Stimulated activated CD4-positive, alpha-beta T cell treated with anti-CD3 and anti-CD28 coated beads, Interleukin-1b, Interleukin-23, amount 100 ng/mL, for 24 hours (primary cell): ENCODE data around the gene CAMTA1.

Experiments used
- DNase-seq, 4 experiments: peaks; one replicate each; pipeline ENCODE4 v3.0.0-alpha.2; 2020; ENCODE audit warnings: low read depth in 4 of 4, low spot score in 1 of 4

Gene CAMTA1

GRCh38 chr1:7555391-7556185 lies 770.3 kb downstream of the CAMTA1 start:
- no peak for DNase-seq

GRCh38 chr1:7557301-7557891 lies 772.1 kb downstream of the CAMTA1 start:
- DNase-seq = no peak

GRCh38 chr1:7558041-7558461 lies 772.8 kb downstream of the CAMTA1 start:
- no peak for DNase-seq

- no peak for DNase-seq
These were observed 773.2 kb downstream of the CAMTA1 start for GRCh38 chr1:7558481-7558880.

- no peak for DNase-seq
These were observed 773.9 kb downstream of the CAMTA1 start for GRCh38 chr1:7558921-7559869.

DNA sequence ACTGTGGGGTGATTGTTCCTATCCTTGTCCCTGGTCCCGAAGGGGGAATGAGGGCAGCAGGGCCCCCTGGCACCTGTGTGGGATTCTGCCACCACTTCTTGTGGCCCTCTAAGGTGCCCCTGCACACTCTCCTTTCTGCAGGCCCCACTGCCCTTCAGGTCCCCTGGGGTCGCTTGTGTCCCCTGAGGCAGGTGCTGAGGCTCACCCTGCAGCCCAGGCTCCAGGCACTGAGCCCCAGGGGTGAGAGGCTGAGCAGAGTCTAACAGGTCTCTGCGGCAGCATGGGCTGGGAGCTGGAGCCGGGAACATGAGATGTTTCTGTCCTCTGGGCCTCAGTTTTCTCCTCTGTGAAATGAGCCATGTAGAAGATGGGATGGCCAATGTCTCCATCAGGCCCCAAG lies 774.9 kb downstream of the CAMTA1 start:
- no peak for DNase-seq

GRCh38 chr1:7560601-7561181 lies 775.4 kb downstream of the CAMTA1 start:
- no peak for DNase-seq

DNA sequence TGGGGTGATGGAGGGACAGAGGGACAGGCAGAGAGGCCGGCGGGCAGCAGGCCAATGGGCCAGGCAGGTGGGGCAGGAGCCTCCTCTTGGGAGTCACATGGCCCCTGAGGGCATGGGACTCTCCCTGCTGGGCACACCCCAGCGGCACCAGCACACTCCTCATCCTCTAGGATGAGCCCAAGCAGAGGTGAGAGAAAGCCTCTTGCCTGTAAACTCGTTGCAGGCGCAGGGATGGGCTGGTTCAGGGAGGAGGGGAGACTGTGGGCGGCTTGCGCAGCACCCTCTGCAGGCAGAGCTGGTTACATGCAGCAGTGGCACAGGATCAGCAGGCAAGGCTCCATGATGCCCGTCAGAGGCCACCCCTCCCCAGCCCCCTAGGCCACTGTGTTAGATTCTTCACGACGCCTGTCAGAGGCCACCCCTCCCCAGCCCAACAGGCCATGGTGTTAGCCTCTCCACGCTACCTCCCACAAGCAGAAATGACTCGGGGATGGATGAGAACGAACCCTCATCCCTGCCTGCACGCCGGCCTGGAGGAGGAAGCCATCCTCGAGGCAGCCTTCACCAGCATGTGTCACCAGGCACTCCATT lies 776.2 kb downstream of the CAMTA1 start:
- no peak for DNase-seq

DNA sequence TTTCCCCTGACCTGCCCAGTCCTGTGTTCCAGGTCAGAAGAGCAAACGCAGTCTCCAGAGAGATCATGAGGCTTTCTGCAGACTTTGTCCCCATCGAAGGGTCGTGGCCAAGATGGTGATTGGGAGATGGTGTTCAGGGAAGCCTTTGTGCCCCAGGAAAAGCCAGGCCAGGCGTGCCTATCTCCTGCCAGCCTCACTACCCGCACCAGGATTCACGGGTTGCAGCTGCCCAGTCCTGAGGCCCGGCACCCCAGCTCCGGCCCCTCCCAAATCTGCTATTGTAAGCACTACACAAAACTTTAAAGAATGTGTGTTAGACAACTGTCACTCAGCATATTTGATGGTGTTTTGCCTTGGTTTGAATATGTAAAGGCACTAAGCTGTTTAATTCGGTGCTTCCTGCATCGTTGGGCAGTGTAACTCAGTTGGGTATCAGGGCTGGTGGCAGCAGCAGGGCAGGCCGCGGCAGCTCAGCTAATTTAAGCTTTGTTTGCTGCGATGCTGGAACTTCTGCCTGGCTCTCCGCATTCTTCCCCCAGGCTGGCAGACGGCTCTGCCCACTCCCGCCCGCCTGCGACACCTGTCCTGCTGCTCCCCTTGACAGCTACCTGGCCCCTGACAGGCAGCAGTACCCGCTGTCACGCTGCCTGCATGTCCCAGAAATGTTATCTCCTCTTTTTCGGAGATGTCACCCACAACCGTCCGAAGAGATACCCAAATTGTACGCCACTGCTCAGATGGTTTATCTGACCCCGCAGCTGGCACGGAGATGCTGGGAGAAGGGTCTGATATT lies 776.9 kb downstream of the CAMTA1 start:
- DNase-seq = no peak

DNA sequence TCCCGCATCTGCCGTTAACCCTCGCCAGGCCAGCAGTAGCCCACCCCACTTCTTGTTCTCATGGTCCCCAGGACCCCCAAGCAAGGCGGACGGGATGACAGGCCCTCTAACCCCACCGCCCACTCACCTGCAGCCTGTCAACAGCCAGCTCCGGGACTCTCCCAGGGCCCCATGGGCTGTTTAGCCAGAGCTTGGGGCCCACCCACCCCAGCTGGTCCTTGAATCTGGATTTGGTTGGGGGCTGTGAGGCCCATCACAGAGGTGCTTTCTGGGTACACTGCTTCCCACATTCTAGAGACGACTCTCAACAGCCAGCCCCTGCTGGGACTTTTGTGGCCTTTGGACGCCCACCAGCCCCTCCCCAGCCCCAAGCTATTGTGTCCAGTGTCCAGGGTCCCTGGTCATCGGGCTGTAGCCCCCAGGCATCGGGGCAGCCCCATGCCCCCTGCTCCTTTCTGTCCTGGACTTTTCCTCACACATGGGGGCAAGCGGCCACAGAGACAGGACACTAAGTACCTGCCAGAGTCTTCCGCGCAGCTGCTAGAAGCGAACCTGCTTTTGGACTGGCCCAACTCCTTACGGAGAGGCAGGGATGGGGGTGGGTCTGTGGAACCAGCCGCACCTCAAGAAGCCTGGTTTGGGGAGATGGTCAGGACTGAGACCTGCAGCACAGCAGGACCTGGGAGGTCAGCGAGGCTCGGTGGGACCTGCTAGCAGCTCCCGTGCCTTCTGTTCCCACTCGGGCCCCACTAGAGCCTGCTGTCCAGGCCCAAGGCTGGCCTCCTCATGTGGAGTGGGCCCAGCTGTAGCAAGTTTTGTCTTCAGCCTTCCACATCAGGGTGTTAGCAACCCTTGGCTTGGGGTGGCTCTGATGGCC lies 777.7 kb downstream of the CAMTA1 start:
- DNase-seq = no peak

GRCh38 chr1:7564137-7564536 lies 778.9 kb downstream of the CAMTA1 start:
- no peak for DNase-seq

DNA sequence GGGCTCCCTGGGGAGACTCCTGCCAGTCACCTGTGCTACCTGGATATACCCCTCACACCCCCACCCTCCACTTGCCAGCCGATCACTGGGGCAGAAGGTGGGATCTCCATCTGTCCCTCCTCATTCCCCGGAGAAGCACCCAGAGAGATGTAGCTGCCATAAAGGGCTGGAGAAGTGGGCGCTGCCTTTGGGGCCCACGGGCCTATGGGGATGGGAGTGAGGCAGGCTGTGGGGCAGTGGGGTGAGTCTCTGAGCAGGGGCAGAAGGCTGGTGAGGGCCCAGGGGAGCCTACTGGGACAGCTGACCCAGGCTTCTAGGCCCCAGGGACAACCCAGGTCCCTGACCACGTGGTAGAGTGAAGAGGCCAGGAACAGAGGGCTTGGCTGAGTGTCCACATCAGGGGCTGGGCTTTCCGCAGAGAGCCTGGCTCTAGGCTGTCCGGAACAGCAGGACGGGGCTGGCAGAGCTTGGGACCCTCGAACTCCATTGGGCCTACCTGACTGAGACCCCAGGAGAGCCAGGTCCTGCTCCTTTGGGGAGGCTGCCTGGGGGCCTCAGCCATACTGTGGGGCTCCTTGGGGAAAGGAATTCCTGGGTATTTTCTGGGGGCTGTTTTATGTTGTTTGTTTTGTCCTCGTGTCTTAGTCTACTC lies 780.0 kb downstream of the CAMTA1 start:
- no peak for DNase-seq

DNA sequence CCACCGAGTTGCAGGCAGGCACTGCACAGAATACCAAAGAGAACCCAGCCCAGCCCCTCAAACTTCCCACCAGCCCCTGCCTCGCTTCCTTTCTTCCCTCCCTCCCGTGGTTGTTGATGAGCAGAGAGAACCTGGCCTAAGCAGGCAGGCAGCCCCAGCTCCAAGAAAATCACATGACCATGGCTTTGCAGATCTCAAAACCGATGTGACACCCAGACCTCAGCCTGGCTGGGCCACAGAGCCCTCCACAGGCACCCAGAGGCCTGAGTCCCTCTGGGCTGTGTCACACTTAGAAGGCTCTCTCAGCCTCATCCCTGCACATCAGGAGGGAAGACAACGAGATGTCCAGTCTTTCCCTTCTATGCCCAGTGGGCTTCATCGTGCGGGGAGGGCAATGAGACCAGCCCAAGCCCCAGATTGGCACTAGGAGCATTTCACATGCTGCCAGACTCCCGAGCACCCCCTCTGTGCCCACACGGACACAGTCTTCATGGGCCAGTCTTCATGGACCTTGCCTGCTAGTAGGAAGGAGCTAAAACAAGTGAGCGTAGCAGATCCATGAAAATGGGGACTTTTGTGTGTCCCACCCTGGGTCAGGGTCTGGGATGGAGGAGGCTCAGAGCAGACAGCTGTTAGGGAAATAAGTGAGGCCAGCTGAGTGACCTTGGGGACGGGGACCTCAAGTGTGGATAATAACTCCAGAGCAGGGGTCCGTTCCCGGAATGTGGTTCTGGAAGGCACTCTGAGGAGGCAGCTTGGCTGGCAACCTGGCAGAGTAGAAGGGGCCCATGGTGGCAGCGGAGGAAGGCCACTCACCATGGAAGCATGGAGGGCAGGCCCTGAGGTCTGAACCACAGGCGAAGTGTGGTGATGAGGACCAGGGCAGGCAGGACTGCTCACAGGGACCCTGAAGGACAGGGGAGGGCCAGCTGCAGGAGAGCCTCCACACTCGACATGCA lies 781.4 kb downstream of the CAMTA1 start:
- DNase-seq = no peak

DNA sequence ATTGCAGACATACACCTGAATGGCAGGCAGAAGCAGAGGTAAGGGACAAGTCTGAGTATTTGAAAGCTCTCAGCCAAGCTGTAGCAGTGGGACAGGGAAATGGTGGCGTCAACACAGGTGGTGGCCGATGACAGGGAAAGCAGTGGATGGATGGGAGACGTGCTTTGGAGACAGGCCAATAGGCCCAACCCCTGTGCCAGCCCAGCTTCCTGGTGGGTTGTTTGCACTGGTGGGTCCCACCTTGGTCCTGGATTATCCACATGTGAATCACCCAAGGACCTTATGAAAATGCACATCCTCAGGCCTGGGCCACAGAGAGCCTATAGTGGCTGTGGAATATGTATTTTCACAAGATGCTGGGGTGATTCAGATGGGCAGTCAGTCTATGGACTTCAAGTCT lies 782.1 kb downstream of the CAMTA1 start:
- no peak for DNase-seq

- no peak for DNase-seq
These were observed 782.8 kb downstream of the CAMTA1 start for GRCh38 chr1:7568053-7568452.

GRCh38 chr1:7568901-7569524 lies 783.8 kb downstream of the CAMTA1 start:
- no peak for DNase-seq

- DNase-seq = no peak
These were observed 785.1 kb downstream of the CAMTA1 start for GRCh38 chr1:7570311-7570710.
